Hepatic stellate cell (primary cell): Measurements from ENCODE around the gene SCOC.
"Not testable (repeated sequence)": the region's sequence is repeated elsewhere in the genome, so short reads cannot be mapped to it uniquely, and the experiment has no call there.

Source experiments
- DNase-seq: peaks from one replicate; pipeline ENCODE4 v3.0.0; 2011; ENCODE audit warnings: low spot score

SCOC gene

DNA sequence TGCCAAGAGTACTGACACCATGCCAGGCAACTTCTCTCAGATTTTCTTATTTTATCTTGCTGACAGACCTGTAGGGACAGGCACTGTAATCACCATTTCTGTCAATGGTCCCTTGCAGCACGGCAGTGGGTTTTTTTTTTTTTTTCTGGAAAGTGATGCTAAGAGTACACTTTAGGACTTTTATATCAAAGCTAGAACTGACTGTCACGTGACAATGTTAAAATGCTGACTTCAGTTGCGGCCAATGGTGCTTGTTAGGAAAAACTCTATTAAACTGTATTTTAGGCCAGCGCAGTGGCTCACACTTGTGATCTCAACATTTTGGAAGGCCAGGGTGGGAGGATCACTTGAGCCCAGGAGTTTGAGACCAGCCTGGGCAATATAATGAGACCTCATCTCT is 12.3 kb upstream of the SCOC start:
- DNase-seq = no peak

DNA sequence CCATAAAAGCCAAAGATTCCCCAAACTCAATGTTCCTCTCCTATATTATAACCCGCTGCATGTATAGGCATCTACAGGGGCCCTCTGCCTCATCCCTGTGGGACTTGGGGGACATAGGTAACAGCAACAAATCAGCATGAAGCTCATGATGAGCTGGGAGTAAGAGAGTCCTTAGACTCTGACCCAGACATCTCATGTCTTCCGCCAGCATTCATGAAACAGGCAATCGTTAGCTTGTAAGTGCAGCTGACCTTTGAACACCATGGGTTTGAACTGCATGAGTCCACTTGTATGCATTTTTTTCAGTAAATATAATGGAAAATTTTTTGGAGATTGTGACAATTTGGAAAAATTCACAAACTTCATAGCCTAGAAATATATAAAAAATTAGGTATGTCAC is 10.4 kb upstream of the SCOC start:
- no peak for DNase-seq

DNA sequence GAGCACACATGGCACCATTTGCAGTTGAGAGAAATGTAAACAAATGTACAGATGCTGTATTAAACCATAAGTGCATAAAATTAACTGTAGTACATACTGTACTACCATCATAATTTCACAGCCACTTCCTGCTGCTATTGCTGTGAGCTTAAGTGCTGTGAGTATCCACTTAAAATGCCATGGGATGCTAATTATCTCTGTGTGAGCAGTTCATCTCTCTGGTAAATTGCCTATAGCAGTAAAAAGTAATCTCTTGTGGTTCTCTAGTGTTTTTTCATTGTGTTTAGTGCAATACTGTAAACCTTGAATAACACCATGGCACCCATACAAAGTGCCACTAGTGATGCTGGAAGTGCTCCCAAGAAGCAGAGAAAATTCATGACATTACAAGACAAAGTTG is 9.9 kb upstream of the SCOC start:
- no peak for DNase-seq

DNA sequence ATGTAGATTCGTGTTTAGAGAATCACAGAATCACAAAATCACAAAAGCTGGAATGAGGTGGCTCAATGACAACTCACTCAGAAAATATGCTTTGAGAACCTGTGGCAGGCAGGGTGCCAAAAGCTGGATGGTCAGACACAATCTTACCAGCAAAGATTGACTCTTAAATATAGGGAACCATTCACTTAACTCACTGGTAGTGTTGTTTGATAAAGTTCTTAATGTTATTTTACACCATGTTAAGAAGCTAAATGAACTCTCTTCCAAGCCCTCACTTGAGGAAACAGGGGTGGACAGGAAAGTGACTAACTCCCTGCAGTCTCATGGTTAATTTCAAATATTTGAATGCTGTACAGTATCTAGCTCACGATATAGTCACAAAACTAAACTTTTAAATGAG is 5.7 kb upstream of the SCOC start:
- peak; percentile 29 for DNase-seq

DNA sequence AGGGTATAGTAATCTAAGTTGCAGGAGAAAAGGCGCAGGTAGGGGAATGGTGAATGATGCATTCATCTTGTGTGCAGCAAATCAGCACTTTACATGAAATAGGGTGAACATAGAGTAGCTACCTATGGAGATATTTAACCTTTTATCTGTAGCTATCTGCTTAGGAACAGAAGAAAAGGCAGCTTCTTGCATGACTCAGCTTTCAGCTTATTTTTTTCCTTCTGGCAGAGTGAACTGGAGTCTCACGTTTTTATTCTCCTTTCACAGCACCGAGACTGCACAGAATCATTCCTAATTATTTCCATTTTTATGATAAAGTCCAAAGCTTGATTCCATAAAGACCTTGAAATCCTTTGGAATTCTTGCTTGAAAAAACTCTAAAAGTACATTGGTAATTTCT is 4.8 kb upstream of the SCOC start:
- no peak for DNase-seq

DNA sequence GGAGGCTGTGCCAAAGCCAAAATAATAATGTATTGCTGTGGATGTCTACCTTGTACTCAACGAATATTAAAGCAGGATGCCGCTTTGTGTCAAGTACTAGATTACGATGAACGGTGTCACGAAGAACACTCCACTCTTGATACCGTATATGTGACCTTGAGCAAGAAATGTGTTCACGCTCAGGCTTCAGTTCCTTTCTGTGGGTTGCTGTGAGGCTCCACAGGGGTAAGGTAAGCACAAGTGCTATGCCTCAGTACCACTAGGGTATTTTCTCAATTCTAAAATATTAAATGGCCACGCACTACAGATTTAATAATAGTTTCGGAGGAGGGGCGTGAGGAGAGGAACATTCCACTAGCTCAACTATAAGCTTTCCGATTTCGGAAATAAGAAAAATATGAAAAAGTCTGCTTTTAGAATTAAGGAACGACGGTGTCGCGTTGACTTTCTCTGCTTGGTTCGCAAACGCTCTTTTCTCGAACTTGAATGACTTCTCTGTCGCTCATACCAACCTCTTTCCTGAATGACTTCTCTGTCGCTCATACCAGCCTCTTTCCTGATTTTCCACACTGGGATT is 607 bp upstream of the SCOC start:
- DNase-seq = peak; percentile 25

DNA sequence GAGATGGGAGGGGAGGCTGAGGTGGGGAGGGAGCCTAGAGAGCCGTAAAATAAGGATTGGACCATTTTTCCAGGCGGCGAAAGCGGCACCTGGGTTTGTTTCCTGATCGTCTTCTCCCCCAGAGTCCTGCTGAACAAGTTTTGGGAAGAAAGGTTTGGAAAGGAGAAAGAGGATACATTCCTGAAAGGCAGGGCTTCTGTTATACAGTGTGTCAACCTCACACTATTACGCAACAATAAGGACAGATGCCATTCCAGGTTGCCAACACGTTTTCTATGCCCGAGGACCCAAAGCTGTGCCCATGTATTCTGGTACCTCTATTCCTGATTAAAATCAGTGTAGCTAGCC is 658 bp downstream of the SCOC start:
- no peak for DNase-seq

DNA sequence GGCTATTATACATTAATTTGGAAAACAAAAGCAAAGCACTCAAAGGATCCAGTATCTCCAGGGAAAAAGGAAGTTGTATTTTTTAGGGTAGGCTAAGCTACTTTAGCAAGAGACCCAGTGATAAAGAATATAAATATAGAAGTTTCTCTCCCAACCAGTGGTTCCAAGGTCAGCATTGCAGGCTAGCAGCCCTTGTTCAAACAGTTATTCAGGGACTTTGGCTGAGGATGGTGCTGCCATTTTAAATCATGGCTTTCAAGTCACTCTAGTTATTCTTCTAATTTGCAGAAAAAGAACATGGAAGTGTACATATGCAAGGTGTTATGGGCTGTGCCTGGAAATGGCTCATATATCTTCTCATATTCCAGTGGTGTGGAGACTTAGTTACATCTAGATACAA is 9.3 kb downstream of the SCOC start:
- DNase-seq = no peak

DNA sequence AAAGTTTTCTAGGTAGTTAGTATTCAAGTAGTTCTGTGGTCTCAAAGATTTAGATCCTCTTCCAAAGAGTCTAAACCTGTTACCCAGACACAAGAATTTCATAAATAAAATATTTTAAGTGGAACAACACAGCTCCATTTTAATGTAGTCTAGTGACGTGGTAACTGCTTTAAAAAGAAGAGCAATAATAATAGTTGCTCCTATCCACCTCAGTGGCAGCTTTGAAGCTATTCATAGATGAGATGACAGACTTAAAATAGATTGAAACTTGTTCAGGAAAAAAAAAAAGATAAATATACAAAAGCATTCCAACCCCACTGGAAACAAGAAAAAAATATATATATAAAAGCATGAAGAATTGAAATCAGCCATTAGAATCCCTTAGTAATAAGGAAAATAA is 14.6 kb downstream of the SCOC start:
- DNase-seq = no peak

DNA sequence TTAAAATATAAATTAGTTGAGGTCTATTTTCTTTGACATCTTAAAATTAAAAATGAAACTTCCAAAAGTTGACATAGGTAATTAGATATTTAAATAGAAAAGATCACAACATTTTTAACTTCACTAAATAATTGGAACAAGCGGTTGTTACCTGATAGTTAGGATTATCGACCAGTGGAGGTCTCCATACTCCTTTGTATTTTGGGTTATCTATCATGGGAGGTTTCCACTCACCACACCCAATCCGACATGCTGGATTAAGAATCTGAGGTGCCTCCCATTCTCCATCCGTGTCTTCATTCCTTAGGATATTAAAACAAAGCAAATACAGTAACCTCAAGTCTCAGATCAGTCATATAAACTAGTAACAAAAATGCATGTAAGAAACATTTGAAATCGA is 22.2 kb downstream of the SCOC start:
- no peak for DNase-seq

DNA sequence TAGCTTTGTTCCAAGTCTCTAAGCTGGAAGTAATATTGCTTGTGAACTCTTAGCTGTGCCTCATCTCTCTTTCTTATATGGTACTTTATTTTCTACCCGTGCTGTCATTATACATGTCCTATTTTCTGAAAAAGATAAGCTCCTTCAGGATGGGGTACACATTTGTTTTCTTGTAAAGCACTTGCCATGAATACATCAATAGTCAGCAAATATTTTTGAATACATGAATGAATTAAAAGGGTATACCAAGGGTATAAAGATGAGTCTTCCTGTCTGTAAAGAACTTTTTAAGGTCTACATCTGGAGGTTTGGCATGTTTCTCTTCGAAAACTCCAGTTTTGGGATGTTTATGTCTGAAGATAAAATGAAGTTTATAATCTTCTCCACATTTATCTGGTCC is 26.7 kb downstream of the SCOC start:
- no peak for DNase-seq

DNA sequence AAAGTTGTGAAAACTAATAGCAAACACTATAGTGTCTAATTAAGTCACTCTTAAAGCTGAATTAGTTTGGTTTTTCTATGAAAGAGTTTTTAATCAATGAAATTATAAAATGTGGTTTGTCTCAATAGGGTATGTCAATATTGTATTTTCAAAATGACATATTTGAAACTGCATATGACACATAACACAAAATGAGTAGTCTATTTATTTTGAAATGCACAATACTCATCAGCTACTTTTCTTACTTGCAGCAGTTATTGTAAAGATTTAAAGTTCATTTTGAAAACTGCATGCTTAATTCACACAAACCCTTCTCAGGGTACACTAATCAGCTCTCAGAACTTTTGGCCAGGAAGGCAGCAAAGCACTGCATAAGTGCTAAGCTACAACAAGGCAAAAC is 32.8 kb downstream of the SCOC start:
- no peak for DNase-seq

DNA sequence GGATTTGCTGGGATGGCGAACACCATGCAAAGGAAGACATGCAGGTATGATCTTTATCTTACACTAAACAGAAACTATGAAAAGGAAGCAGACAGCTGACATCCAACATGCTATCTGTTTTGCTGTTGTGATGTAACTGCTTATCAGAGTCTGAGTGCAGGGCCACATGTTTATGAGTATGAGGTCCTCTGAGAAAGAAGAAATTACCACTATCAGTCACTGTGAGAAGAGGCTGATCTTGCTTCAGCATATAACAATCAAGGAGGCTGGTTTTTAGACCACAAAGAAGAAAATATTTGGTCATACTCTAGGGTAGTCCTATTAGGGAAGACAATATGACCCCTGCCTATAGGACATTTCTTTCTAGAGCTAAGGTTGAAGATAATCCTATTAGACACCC is 35.5 kb downstream of the SCOC start:
- no peak for DNase-seq

DNA sequence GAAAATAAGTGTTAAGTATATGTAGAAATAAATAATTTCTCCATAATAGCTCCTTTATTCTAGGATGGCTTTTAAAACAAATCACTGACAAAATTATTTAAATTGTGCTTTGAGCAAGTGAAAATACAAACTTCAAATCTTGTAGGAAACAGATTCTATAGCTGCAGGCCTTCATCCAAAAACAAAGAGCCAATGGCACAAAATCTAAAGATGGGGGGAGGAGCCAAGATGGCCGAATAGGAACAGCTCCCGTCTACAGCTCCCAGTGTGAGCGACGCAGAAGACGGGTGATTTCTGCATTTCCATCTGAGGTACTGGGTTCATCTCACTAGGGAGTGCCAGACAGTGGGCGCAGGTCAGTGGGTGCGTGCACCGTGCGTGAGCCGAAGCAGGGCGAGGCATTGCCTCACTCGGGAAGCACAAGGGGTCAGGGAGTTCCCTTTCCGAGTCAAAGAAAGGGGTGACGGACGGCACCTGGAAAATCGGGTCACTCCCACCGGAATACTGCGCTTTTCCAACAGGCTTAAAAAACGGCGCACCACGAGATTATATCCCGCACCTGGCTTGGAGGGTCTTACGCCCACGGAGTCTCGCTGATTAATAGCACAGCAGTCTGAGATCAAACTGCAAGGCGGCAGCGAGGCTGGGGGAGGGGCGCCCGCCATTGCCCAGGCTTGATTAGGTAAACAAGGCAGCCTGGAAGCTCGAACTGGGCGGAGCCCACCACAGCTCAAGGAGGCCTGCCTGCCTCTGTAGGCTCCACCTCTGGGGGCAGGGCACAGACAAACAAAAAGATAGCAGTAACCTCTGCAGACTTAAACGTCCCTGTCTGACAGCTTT is 39.9 kb downstream of the SCOC start:
- DNase-seq = not testable (repeated sequence)

DNA sequence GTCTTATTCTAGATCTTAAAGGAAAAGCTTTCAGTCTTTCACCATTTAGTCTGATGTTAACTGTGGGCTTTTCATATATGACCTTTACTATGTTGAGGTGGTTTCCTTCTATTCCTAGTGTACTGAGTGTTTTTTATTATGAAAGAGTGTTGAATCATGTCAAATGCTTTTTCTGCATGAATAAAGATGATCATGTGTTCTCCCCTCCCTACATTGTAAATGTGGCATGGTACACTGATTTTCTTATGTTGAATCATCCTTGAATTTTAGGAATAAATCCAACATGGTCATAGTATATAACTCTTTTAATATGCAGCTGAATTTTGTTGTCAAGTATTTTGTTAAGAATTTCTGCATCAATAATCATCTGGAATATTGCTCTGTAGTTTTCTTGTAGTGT is 49.7 kb downstream of the SCOC start:
- DNase-seq = no peak

DNA sequence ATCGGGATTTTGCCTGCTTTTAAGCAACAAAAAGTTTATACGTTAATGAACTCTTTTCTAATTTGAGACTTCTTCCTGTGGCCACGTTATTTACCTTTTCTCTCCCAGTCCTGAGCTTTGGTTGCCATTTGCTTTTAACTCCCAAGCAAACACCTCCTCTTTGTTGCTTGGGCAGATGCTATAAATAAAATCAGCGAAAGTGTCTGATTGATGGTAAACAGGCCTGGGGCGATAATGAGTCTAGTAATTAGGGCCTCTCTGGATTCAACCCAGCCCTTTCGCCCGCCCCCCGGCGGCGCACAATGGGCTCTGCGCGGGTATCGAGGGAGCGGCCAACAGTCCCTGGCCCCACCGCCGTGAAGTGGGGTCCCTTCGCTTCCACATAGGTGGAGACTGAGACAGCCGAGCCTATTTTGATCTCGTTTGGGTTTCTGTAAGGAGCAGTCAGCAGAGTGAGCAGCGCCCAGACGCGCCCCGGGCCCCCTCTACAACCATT is 53.2 kb downstream of the SCOC start:
- DNase-seq = no peak

DNA sequence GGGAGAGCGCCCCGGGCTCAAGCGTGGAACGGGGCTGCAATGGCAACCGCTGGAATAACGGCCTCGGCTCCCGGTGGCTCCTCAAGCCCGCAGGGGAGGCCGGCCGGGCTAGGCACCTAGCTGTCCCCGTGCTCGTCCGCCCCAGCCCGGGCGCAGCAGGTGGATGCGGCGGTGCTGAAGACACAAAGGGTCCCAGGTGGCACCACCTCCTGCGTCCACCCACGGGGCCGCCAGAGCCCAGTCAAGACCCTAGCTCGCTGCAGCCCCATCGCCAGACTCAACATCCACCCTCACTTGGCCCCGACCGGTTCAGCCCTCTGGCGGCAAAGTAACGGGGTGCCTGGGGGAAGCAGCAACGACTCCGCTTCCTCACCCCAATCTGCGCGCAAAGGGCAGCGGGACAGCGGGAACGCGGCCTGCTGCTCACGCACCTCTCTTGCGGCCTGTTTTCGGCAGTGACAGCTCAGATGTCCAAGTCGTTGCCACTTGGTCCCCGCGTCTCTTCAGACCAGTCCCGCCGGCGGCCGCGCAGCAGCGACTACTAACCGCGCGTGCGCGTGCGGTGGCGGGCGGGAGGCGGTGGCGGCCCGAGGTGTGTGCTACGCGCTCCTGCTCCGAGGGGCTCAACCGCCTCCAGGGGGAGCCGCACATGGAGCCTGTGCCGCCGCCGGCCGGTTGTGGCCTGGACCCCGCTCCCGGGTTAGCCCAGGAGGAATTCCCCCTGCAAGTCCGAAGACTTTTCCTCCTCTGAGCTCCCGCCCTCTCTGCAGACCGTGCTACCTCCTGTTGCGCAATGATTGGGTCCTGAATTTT is 53.9 kb downstream of the SCOC start, which contains the start of gene CLGN:
Gene CLGN (minus strand): TSS at position 543 of the 813 bp plus-strand sequence. CDS start 14,570 bp downstream, outside the sequence.
- DNase-seq = peak; percentile 65

DNA sequence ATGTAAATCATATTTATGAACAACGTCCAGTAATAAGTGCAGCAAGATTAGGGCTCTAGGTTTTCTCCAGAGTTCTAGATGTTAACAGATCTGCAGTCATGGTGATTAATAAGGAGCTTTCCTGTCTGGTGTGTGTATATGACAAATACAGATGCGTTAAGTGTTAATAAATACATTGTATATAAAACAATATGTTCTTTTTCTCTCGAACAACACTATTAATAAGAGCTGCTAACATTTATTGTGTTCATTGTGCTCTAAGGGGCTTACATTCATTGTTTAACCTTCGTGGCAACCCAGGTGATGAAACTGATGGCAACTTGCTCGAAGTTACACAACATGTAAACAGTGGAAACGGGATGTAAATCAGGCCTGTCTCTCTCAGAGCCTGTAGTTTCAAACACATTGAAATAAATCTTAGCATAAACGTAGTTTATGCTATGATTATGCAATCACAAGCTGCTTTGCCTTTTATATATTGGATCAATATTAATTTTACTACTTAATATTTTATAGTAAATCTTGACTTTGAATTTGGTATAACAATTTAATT is 54.5 kb downstream of the SCOC start:
- DNase-seq = no peak
